ENCODE measurements around the gene SLC6A3. TPM values are rescaled to one million over a fixed set of nuclear protein-coding genes. Genes with fewer than 3 reads are reported as not detected.

The SLC6A3 gene
- total RNA-seq, 1 experiment from 2014 or later: 0.74 TPM

- ATAC-seq (peak; percentile 61), DNase-seq (ENCODE audit: low spot score) (peak; percentile 65)
- TF ChIP-seq CTCF (IDR thresholded peaks at IDR 0.05) (peak; percentile 72), ESRRA (CRISPR knock-in tag; IDR thresholded peaks at IDR 0.05; ENCODE audit: borderline replicate concordance) (no peak), FOXJ3 (CRISPR knock-in tag; IDR thresholded peaks at IDR 0.05; ENCODE audit: borderline replicate concordance) (no peak), SP1 (CRISPR knock-in tag; conservative IDR thresholded peaks at IDR 0.05) (no peak), ARID4B (CRISPR knock-in tag; IDR thresholded peaks at IDR 0.05; ENCODE audit: borderline replicate concordance) (no peak)
- TF ChIP-seq, protein P1, sequence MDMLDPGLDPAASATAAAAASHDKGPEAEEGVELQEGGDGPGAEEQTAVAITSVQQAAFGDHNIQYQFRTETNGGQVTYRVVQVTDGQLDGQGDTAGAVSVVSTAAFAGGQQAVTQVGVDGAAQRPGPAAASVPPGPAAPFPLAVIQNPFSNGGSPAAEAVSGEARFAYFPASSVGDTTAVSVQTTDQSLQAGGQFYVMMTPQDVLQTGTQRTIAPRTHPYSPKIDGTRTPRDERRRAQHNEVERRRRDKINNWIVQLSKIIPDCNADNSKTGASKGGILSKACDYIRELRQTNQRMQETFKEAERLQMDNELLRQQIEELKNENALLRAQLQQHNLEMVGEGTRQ (CRISPR knock-in tag; IDR thresholded peaks at IDR 0.05): no peak
- ChIA-PET CTCF (interaction anchor here (0.7 to 2.2 kb wide), 18 partner anchors 10 to 230 kb away, joined by 3 to 24 read pairs (median 4); no protein-coding TSS in a partner anchor), POLR2A (interaction anchor here (0.6 kb wide), 1 partner anchor 13 kb away, joined by 3 read pairs; no protein-coding TSS in a partner anchor)
- H3K4me1 Mint-ChIP-seq: peaks cover 5% of the 10 kb centered on the region
- H3K27ac Mint-ChIP-seq: peak overlapping the region; percentile 93; the same call in 1 of the 2 replicates
- no peaks in the 10 kb centered on the region for H3K27me3 Mint-ChIP-seq (ENCODE audit: low read depth)
- H3K9me3 Mint-ChIP-seq: no peaks in the 10 kb centered on the region
- no peak overlapping the region for H3K4me3 Mint-ChIP-seq
- peaks cover 51% of the 10 kb centered on the region for H3K36me3 Mint-ChIP-seq
Observed at GRCh38 chr5:1479581-1480188, 34.4 kb upstream of the SLC6A3 start.

DNA sequence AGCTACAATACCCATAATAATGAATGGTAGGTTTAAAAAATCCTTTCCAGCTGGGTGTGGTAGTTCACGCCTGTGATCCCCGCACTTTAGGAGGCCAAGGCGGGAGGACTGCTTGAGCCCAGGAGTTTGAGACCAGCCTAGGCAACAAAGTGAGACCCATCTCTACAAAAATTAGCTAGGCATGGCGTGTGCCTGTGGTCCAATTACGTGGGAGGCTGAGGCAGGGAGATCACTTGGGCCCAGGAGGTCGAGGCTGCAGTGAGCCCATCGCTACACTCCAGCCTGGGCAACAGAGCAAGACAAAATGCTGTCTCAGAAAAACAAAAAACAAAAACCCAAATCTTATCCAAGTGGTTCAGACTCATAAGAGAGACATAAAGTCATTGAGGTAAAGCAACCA lies 33.8 kb upstream of the SLC6A3 start:
- Mint-ChIP-seq H3K27ac (no peak overlapping the region; the same call in 1 of the 2 replicates), H3K4me3 (no peak overlapping the region), H3K4me1 (peaks cover 5% of the 10 kb centered on the region), H3K9me3 (no peaks in the 10 kb centered on the region), H3K27me3 (ENCODE audit: low read depth) (no peaks in the 10 kb centered on the region), H3K36me3 (peaks cover 56% of the 10 kb centered on the region)
- ATAC-seq (no peak), DNase-seq (ENCODE audit: low spot score) (no peak)
- CTCF ChIA-PET: interaction anchor here (0.6 to 2.2 kb wide), 4 partner anchors 11 to 166 kb away, joined by 3 to 24 read pairs (median 6); no protein-coding TSS in a partner anchor
- POLR2A ChIA-PET: no interaction called here
- TF ChIP-seq MAX (CRISPR knock-in tag; IDR thresholded peaks at IDR 0.05): no peak
- TF ChIP-seq ELF4 (CRISPR knock-in tag; IDR thresholded peaks at IDR 0.05; ENCODE audit: low read depth): no peak
- no peak for TF ChIP-seq FOXJ3 (CRISPR knock-in tag; IDR thresholded peaks at IDR 0.05; ENCODE audit: borderline replicate concordance)
- no peak for TF ChIP-seq AFF4 (CRISPR knock-in tag; IDR thresholded peaks at IDR 0.05; ENCODE audit: borderline replicate concordance)
- TF ChIP-seq TCF7 (CRISPR knock-in tag; IDR thresholded peaks at IDR 0.05; ENCODE audit: low read depth): no peak
- TF ChIP-seq RORB (CRISPR knock-in tag; IDR thresholded peaks at IDR 0.05): no peak
- TF ChIP-seq, protein P2, sequence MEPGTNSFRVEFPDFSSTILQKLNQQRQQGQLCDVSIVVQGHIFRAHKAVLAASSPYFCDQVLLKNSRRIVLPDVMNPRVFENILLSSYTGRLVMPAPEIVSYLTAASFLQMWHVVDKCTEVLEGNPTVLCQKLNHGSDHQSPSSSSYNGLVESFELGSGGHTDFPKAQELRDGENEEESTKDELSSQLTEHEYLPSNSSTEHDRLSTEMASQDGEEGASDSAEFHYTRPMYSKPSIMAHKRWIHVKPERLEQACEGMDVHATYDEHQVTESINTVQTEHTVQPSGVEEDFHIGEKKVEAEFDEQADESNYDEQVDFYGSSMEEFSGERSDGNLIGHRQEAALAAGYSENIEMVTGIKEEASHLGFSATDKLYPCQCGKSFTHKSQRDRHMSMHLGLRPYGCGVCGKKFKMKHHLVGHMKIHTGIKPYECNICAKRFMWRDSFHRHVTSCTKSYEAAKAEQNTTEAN (CRISPR knock-in tag; IDR thresholded peaks at IDR 0.05): no peak
- TF ChIP-seq ZNF671 (CRISPR knock-in tag; IDR thresholded peaks at IDR 0.05): no peak
- TF ChIP-seq ETV6 (CRISPR knock-in tag; IDR thresholded peaks at IDR 0.05): no peak
- TF ChIP-seq, protein P3, sequence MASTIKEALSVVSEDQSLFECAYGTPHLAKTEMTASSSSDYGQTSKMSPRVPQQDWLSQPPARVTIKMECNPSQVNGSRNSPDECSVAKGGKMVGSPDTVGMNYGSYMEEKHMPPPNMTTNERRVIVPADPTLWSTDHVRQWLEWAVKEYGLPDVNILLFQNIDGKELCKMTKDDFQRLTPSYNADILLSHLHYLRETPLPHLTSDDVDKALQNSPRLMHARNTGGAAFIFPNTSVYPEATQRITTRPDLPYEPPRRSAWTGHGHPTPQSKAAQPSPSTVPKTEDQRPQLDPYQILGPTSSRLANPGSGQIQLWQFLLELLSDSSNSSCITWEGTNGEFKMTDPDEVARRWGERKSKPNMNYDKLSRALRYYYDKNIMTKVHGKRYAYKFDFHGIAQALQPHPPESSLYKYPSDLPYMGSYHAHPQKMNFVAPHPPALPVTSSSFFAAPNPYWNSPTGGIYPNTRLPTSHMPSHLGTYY (CRISPR knock-in tag; IDR thresholded peaks at IDR 0.05): no peak
- TF ChIP-seq ZNF281 (CRISPR knock-in tag; IDR thresholded peaks at IDR 0.05): no peak
